Cardiac fibroblast (primary cell): ENCODE measurements around the gene AMELY.
"Not testable (repeated sequence)": the region's sequence is repeated elsewhere in the genome, so short reads cannot be mapped to it uniquely, and the experiment has no call there.

Experiments used
- DNase-seq, 2 donors: peaks; one replicate each; pipeline versions ENCODE4 v3.0.0 to v3.0.0-alpha.2; 2010; ENCODE audit warnings: low read depth in 2 of 2
- H3K4me3 ChIP-seq, 2 donors: replicated peaks in 1 of 2; 1 replicate in 1 of 2; 2 replicates in 1 of 2; pipeline ENCODE4 v1.5.1; 2011; ENCODE audit warnings: low read depth in 2 of 2, low read length in 2 of 2, mild to moderate bottlenecking in 2 of 2, moderate library complexity in 1 of 2
- TF ChIP-seq, protein P1 (sequence below): IDR thresholded peaks from one replicate; pipeline ENCODE4 v1.5.1; 2011; ENCODE audit warnings: low read depth, mild to moderate bottlenecking, low read length, inconsistent platforms

Gene AMELY

DNA sequence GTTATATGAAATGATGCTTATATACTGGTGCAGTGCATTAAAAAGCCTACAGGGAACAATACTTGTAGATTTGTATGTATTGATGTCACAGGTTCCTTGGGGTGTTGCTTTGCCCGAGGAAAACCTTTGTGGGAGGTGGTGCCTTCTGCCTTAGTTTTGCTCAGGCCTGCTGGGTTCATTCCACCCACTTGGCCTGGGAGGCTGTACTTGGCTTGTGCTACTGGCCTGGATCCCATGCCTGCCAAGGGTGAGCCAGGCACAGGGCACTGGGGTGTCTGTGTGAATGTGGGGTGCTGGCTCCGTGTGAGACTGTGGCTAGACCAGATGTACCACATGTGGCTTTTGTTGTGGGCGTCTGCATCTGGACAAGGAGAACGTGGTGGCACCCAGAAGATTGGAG is 16.7 kb upstream of the AMELY start:
- no peak for DNase-seq
- H3K4me3 ChIP-seq: no peak overlapping the region
- TF ChIP-seq, protein P1, sequence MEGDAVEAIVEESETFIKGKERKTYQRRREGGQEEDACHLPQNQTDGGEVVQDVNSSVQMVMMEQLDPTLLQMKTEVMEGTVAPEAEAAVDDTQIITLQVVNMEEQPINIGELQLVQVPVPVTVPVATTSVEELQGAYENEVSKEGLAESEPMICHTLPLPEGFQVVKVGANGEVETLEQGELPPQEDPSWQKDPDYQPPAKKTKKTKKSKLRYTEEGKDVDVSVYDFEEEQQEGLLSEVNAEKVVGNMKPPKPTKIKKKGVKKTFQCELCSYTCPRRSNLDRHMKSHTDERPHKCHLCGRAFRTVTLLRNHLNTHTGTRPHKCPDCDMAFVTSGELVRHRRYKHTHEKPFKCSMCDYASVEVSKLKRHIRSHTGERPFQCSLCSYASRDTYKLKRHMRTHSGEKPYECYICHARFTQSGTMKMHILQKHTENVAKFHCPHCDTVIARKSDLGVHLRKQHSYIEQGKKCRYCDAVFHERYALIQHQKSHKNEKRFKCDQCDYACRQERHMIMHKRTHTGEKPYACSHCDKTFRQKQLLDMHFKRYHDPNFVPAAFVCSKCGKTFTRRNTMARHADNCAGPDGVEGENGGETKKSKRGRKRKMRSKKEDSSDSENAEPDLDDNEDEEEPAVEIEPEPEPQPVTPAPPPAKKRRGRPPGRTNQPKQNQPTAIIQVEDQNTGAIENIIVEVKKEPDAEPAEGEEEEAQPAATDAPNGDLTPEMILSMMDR: no peak

DNA sequence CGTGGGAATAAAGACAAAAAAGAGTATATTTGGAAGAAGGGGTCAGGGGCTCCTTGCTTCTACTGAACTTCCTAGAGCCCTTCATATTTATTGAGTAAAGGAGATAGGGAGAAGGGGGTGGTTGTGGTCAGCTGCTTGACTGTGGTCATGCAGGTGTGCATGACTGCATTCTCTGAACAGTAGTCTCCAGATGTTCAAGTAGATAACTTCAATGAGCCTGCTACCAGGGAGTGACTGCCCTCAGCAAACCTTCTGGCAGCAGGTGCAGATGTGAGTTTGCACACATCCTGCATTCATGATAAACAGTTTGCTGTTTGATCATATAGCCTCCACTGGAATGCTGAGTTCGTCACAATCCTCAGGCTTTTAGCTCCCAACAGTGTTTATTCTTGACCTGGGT is 9.5 kb upstream of the AMELY start:
- TF ChIP-seq, protein P1: no peak
- no peak for DNase-seq
- H3K4me3 ChIP-seq: no peak overlapping the region

DNA sequence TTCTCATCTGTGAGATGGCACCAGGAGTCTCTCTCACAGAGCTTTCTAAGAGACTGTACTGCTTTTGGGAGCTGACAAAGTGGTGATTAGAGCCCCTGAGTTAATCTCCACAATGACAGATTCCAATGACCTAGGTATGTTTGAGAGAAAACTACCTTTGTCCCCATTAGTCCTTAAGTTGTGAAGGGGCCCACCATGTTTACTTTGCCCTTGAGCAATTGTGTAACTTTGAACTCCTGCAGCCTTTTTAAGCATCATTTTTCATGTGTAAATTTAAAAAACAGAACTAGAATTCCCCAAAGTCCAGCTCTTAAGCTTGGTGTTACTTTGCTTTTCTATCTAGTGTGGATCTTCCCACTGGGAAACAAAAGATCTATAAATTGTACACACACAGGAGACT is 1.8 kb upstream of the AMELY start:
- no peak for DNase-seq
- TF ChIP-seq, protein P1: no peak
- H3K4me3 ChIP-seq: no peak overlapping the region

DNA sequence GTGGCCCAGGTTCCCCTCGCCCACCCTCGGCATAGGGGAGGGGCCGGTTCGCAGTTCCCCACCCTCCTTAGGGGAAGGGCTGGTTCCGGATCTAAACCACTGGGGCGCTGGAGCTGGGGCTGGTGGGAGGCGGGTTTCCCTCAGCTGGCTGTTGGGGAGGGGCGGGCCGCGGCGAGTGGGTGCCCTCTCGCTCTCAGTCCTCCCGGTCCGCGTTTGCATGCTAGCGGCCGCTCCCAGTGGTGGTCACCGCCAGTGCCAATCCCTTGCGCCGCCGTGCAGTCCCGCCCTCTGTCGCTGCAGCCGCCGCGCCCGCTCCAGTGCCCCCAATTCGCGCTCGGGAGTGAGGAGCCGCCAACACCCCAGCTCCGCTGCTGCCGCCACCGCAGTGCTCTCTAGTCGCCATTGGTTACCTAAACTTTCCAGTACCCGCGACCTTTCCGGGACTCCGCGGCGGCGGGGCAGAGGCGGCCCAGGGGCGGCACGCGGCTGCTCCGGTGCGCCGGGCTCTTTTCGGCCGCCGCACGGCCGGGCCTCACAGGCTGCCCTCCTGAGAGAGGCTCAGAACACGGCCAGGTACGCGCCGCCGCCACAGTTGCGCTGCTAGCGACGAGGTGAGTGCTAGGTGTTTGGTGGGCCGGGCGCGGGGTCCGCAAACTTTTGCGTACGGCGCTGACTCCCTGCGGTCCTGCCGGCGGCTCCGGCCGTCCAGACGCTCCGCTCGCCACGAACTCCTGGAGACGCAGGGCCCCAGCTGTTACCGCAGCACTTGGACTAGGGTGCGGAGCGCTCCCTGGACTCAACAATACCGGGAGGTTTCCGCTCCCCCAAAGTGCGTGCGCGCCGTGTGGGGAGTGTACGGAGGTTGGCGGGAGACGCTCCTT is 940 bp downstream of the AMELY start, which contains the start of gene TBL1Y:
Gene TBL1Y (plus strand): TSS at position 326 of the 881 bp plus-strand sequence. CDS start 114,388 bp downstream, outside the sequence.
- TF ChIP-seq, protein P1: no peak
- DNase-seq: no peak
- H3K4me3 ChIP-seq: no peak within 1 kb of the TSS

- H3K4me3 ChIP-seq: no peak overlapping the region
- TF ChIP-seq, protein P1: no peak
- no peak for DNase-seq
These were observed 1.7 kb downstream of the AMELY start for GRCh38 chrY:6909856-6910255.

DNA sequence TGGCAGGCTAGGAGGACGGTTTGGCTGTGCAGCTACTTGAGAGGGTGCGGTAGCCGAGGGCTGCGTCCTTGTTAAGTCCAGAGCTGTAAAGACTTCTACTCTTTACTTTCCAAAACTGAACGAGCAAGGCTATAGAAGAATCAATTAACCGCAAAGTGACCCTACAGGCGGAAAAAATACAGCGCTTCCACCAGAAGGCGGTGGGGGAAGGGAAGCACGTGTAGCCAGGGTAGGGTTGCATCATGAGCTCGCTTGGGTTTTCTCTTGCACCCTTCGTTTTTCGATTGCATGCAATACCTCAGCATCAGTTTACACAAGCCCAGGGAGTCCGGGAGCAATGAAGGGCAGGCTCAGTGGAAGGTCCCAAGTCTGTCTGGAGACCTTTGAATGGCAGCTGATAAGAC is 2.4 kb downstream of the AMELY start:
- no peak overlapping the region for H3K4me3 ChIP-seq
- TF ChIP-seq, protein P1: no peak
- DNase-seq: no peak

GRCh38 chrY:6908021-6908420 is 3.5 kb downstream of the AMELY start:
- not testable (repeated sequence) for DNase-seq

More at GRCh38 chrY:6908021-6908420, 3.5 kb downstream of the AMELY start:
- H3K4me3 ChIP-seq: not testable (repeated sequence)
